ENCODE data around the gene PAPLN.

DNA sequence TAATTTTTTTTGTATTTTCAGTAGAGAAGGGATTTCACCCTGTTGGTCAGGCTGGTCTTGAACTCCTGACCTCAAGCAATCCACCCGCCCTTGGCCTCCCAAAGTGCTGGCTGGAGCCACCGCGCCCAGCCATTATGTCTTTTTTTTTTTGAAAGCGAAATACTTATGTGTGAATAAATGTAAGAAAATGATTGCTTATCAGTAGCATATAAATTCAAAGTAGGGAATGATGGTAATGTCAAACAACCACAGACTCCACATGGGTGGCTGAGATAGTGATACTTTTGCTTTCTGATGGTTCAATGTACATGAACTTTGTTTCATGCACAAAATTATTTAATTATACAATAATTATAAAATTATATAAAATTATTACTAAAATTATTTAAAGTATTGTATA lies 75.8 kb downstream of the PAPLN start:
- TF ChIP-seq KDM1A (IDR thresholded peaks at IDR 0.05; ENCODE audit: borderline replicate concordance, low read length), result no peak
- no peak for TF ChIP-seq POLR2AphosphoS5 (IDR thresholded peaks at IDR 0.05; ENCODE audit: low read depth, low read length)
- TF ChIP-seq, protein P1, sequence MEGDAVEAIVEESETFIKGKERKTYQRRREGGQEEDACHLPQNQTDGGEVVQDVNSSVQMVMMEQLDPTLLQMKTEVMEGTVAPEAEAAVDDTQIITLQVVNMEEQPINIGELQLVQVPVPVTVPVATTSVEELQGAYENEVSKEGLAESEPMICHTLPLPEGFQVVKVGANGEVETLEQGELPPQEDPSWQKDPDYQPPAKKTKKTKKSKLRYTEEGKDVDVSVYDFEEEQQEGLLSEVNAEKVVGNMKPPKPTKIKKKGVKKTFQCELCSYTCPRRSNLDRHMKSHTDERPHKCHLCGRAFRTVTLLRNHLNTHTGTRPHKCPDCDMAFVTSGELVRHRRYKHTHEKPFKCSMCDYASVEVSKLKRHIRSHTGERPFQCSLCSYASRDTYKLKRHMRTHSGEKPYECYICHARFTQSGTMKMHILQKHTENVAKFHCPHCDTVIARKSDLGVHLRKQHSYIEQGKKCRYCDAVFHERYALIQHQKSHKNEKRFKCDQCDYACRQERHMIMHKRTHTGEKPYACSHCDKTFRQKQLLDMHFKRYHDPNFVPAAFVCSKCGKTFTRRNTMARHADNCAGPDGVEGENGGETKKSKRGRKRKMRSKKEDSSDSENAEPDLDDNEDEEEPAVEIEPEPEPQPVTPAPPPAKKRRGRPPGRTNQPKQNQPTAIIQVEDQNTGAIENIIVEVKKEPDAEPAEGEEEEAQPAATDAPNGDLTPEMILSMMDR (IDR thresholded peaks at IDR 0.05; ENCODE audit: control extremely low read depth in 1 of 3, insufficient read depth in 1 of 3, low read depth in 1 of 3, low read length in 3 of 3), result no peak
- TF ChIP-seq SIRT6 (IDR thresholded peaks at IDR 0.05; ENCODE audit: low read length), result no peak
- no peak for TF ChIP-seq CHD1 (IDR thresholded peaks at IDR 0.05; ENCODE audit: low read depth, low read length)
- no peak for TF ChIP-seq POLR2A (IDR thresholded peaks at IDR 0.05; ENCODE audit: control extremely low read depth in 1 of 2, low read depth in 2 of 2, low read length in 2 of 2)
- no peak for TF ChIP-seq RFX5 (IDR thresholded peaks at IDR 0.05; ENCODE audit: borderline replicate concordance, low read depth, low read length)
- TF ChIP-seq, protein P2, sequence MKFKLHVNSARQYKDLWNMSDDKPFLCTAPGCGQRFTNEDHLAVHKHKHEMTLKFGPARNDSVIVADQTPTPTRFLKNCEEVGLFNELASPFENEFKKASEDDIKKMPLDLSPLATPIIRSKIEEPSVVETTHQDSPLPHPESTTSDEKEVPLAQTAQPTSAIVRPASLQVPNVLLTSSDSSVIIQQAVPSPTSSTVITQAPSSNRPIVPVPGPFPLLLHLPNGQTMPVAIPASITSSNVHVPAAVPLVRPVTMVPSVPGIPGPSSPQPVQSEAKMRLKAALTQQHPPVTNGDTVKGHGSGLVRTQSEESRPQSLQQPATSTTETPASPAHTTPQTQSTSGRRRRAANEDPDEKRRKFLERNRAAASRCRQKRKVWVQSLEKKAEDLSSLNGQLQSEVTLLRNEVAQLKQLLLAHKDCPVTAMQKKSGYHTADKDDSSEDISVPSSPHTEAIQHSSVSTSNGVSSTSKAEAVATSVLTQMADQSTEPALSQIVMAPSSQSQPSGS (IDR thresholded peaks at IDR 0.05; ENCODE audit: low read length), result no peak
- no peak for TF ChIP-seq CBX5 (IDR thresholded peaks at IDR 0.05; ENCODE audit: low read depth, low read length)
- TF ChIP-seq CHD2 (IDR thresholded peaks at IDR 0.05; ENCODE audit: low read length), result no peak
- TF ChIP-seq SRF (IDR thresholded peaks at IDR 0.05; ENCODE audit: low read depth, low read length), result no peak
- TF ChIP-seq EZH2 (IDR thresholded peaks at IDR 0.05; ENCODE audit: low read depth, low read length, severe bottlenecking), result no peak
- TF ChIP-seq RAD21 (IDR thresholded peaks at IDR 0.05 in 1 of 2, conservative IDR thresholded peaks at IDR 0.05 in 1 of 2; ENCODE audit: low read depth in 2 of 2, low read length in 2 of 2), result no peak

Measured in H1 (cell line).